Stimulated activated naive B cell treated with anti-CD40 and anti-IgM and Interleukin-4, amounts not matched to agents 10 μg/mL and 1 μg/mL and 100 μg/mL, for 72 hours (primary cell): Measurements from ENCODE around the gene BECN2.

Experiments used
- ATAC-seq, 2 donors: fragments of 150-1000 bp; cut with Tn5 transposase; replicated peaks; 2 replicates each; pipeline ENCODE4 v1.10.0; 2021; ENCODE audit warnings: moderate library complexity in 1 of 2
- DNase-seq: peaks from one replicate; pipeline ENCODE4 v3.0.0; 2021
- H3K27ac Mint-ChIP-seq: one replicate; pipeline ENCODE4 v1.8.0; 2022; ENCODE audit warnings: mild to moderate bottlenecking, mixed read lengths
- H3K27me3 Mint-ChIP-seq, 2 donors: one replicate each; pipeline ENCODE4 v1.8.0; 2022; ENCODE audit warnings: mixed read lengths in 2 of 2
- H3K36me3 Mint-ChIP-seq, 2 donors: one replicate each; pipeline ENCODE4 v1.8.0; 2022; ENCODE audit warnings: mixed read lengths in 2 of 2, mild to moderate bottlenecking in 1 of 2
- H3K4me1 Mint-ChIP-seq, 2 donors: one replicate each; pipeline ENCODE4 v1.8.0; 2022; ENCODE audit warnings: mixed read lengths in 2 of 2, mild to moderate bottlenecking in 1 of 2
- H3K4me3 Mint-ChIP-seq, 2 donors: one replicate each; pipeline ENCODE4 v1.8.0; 2022; ENCODE audit warnings: mild to moderate bottlenecking in 2 of 2, mixed read lengths in 2 of 2, moderate library complexity in 1 of 2
- H3K9me3 Mint-ChIP-seq, 2 donors: one replicate each; pipeline ENCODE4 v1.8.0; 2022; ENCODE audit warnings: mixed read lengths in 2 of 2, mild to moderate bottlenecking in 1 of 2

BECN2 gene

DNA sequence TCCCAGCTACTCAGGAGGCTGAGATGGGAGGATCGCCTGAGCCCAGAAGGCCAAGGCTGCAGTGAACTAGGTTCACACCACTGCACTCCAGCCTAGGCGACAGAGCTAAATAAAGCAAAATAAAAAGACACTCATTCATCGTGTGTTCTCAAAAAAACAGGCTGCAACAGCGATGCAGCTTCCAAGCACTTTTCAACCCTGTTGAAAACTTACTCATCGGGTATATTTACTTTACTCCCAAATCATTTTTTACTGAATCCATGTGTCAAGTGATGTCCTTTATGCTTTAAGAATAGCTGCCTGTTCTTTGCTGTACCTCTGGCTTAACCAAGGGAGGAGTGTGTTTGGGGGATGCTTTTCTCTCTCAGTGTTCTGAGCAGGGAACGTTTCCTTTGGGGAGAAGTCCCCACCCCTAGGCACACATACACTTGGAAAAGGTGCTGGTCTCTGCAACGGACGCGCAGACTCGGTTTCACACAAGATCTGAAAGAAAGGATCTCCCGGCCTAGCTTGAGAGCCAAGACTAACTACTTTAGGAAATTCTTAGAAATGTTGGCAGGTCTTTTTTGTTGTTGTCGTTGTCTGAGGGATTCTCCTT is 39.9 kb downstream of the BECN2 start:
- ATAC-seq (no peak), DNase-seq (no peak)
- Mint-ChIP-seq H3K27me3 (peaks cover 8 to 18% of the 10 kb centered on the region in 2 donors), H3K4me1 (peaks cover 5 to 8% of the 10 kb centered on the region in 2 donors), H3K27ac (no peak overlapping the region), H3K36me3 (no peaks in the 10 kb centered on the region), H3K4me3 (no peak overlapping the region), H3K9me3 (no peaks in the 10 kb centered on the region)

DNA sequence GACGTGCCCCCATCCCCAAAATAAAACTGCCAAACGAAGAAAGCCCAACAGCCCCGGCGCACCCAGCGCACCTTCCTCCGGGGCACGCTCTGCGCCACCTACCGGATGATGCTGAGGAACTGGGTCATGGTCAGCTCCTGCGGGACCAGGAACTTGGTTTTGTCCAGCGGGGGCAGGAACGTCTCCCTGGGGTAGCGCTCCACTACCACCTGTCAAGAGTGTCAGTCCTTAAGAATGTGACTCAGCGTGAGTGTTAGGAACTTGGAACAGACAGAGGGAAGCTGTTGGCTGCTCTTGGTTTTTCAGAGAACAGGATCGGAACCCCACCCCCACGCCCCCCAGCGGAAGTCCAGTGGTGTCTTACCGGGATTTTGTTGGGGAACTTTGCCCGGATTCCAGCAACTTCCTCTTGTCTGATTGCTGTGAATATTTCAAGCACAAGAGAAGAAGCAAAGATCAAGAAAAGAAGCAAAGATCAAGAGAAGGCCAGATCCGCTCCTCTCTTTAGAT is 40.9 kb downstream of the BECN2 start:
- ATAC-seq, result peak; percentile 87 to 90
- H3K4me3 Mint-ChIP-seq, result peak overlapping the region; percentile 73
- peaks cover 5 to 8% of the 10 kb centered on the region in 2 donors for H3K4me1 Mint-ChIP-seq
- no peaks in the 10 kb centered on the region for H3K9me3 Mint-ChIP-seq
- peaks cover 3 to 8% of the 10 kb centered on the region in 2 donors for H3K27me3 Mint-ChIP-seq
- peak overlapping the region; percentile 70 for H3K27ac Mint-ChIP-seq
- peak; percentile 57 for DNase-seq
- no peaks in the 10 kb centered on the region for H3K36me3 Mint-ChIP-seq

DNA sequence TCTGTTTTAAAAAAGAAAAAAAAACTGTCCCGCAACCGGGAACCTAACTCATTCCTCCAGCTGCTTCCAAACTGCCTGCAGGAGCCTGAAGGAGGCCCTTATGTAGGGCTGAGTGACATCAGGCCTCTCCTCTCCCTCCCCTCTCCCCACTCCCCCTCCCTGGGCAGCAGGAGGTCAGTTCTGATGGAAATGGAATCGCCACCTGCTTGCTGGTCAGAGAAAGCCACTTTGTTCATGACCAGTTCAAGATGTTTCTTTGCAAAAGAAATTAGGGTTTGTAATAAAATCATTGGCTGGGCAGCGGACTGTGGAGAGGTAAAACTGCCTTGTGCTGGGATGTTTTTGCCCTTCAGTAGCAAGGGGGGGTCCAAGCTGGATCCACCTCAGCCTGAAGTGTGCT is 41.5 kb downstream of the BECN2 start, which contains the start of gene MAP1LC3C:
Gene MAP1LC3C, minus strand, starts transcription at position 73 of the 400 bp plus-strand sequence. CDS start 90 bp downstream, outside the sequence.
- H3K9me3 Mint-ChIP-seq, result no peaks in the 10 kb centered on the region
- peaks cover 5 to 8% of the 10 kb centered on the region in 2 donors for H3K4me1 Mint-ChIP-seq
- peak within 1 kb of the TSS; percentile 77 for H3K27ac Mint-ChIP-seq
- DNase-seq (no peak), ATAC-seq (peak in 1 of 2 donors; percentile 10)
- peaks cover 3% of the 10 kb centered on the region in 2 donors for H3K27me3 Mint-ChIP-seq
- no peaks in the 10 kb centered on the region for H3K36me3 Mint-ChIP-seq
- H3K4me3 Mint-ChIP-seq, result peak within 1 kb of the TSS; percentile 73

DNA sequence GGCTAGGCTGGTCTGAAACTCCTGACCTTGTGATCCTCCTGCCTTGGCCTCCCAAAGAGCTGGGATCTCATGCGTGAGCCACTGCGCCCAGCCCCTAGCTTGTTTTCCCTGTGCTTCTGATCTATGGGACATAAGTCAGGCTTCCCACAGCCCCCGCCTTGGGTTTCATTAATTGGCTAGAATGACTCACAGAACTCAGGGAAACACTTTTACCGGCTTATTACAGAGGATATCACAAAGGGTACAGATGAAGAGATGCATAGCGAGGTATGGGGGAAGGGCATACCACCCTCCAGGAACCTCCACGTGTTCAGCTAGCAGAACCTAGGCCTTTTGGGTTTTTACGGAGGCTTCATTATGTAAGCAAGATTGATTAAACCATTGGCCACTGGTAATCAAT is 42.9 kb downstream of the BECN2 start:
- Mint-ChIP-seq H3K27ac (no peak overlapping the region), H3K4me1 (peaks cover 5 to 8% of the 10 kb centered on the region in 2 donors), H3K36me3 (no peaks in the 10 kb centered on the region), H3K9me3 (no peaks in the 10 kb centered on the region), H3K4me3 (no peak overlapping the region), H3K27me3 (peaks cover 3 to 6% of the 10 kb centered on the region in 2 donors)
- ATAC-seq (no peak), DNase-seq (no peak)

DNA sequence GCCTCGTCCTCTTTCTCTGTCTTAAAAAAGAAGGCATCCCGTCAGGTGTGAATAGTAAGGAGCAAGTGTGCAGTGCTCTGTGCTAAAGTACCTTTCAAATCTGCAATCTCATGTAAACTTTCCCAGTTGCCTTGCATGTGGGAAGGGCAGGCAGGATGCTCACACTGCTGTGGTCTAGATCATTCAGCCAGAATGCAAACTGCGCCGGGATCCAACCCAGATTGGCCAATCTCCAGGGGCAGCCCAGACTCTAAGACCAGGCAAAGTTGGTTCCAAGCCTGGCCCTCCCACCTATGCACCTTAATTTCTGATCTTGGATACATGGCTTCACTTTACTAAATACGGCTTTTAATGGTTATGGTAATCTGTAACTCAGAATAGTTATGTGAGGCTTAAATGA is 44.5 kb downstream of the BECN2 start:
- no peak for ATAC-seq
- peaks cover 5 to 8% of the 10 kb centered on the region in 2 donors for H3K4me1 Mint-ChIP-seq
- no peak overlapping the region for H3K27ac Mint-ChIP-seq
- no peak overlapping the region for H3K4me3 Mint-ChIP-seq
- peaks cover 3 to 6% of the 10 kb centered on the region in 2 donors for H3K27me3 Mint-ChIP-seq
- DNase-seq, result no peak
- no peaks in the 10 kb centered on the region for H3K36me3 Mint-ChIP-seq
- no peaks in the 10 kb centered on the region for H3K9me3 Mint-ChIP-seq

- no peak for ATAC-seq
- Mint-ChIP-seq H3K27me3 (peaks cover 3 to 6% of the 10 kb centered on the region in 2 donors), H3K9me3 (no peaks in the 10 kb centered on the region), H3K4me1 (peaks cover 5 to 8% of the 10 kb centered on the region in 2 donors), H3K27ac (no peak overlapping the region), H3K36me3 (no peaks in the 10 kb centered on the region), H3K4me3 (no peak overlapping the region)
- DNase-seq, result no peak
These were observed 44.9 kb downstream of the BECN2 start for GRCh38 chr1:242002510-242002909.

DNA sequence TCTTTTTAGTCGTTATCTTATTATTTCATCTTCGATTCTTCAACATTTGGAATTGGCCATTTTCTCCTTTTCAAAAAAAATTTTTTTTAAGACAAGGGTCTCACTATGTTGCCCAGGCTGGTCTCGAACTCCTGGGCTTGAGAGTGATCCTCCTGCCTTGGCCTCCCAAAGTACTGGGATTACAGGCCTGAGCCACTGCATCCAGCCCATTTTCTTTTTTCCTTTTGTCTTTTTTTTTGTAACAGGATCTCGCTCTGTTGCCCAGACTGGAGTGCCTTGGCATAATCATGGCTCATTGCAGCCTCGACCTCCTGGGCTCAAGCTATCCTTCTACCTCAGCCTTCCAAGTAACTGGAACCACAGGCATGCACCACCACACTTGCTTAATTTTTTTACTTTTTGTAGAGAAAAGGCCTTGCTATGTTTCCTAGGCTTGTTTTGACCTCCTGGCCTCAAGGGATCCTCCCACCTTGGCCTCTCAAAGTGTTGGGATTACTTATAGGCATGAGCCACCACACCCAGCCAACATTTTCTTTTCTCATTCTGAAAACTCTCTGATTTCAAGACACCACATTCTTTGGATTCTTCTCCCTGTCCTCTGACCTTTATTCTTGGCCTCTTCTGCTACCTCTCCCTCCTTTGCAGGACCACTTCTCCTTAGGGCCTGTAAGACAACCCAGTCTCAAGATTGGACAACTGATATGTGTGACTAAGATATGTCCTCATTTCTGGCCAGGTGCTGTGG is 47.4 kb downstream of the BECN2 start:
- Mint-ChIP-seq H3K36me3 (no peaks in the 10 kb centered on the region), H3K27me3 (peaks cover 7 to 12% of the 10 kb centered on the region in 2 donors), H3K9me3 (no peaks in the 10 kb centered on the region), H3K27ac (no peak overlapping the region), H3K4me1 (no peaks in the 10 kb centered on the region), H3K4me3 (no peak overlapping the region)
- ATAC-seq, result no peak
- no peak for DNase-seq

GRCh38 chr1:242005866-242006535 is 48.4 kb downstream of the BECN2 start:
- H3K4me1 Mint-ChIP-seq, result no peaks in the 10 kb centered on the region
- no peak overlapping the region for H3K4me3 Mint-ChIP-seq
- H3K27me3 Mint-ChIP-seq, result peaks cover 11 to 13% of the 10 kb centered on the region in 2 donors
- H3K9me3 Mint-ChIP-seq, result no peaks in the 10 kb centered on the region
- no peak for ATAC-seq
- DNase-seq, result no peak
- H3K27ac Mint-ChIP-seq, result no peak overlapping the region
- H3K36me3 Mint-ChIP-seq, result no peaks in the 10 kb centered on the region

DNA sequence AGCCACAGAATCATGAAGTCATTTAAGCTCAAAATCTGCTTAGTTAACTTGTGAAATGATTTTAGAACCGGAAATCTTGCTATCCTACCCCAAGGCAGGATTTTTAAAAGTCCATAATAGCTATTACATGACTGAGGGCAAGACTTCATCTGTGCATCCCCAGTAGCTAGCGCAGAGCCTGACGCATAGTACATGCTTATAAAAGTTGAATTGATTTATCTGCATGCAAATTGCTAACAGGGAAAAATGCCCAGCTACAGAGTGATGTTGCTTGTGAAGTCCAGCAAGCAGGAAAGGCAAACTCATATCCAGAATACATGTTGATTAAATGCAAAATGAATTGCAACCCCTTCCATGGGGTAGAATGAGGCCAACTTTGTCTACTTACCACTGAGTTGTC is 49.4 kb downstream of the BECN2 start:
- DNase-seq, result no peak
- Mint-ChIP-seq H3K27me3 (peaks cover 13 to 14% of the 10 kb centered on the region in 2 donors), H3K4me3 (no peak overlapping the region), H3K4me1 (no peaks in the 10 kb centered on the region), H3K27ac (no peak overlapping the region), H3K9me3 (no peaks in the 10 kb centered on the region), H3K36me3 (no peaks in the 10 kb centered on the region)
- no peak for ATAC-seq
